Epithelial cell of proximal tubule (primary cell): ENCODE measurements around the gene TMEM259. TPM values are rescaled to one million over a fixed set of nuclear protein-coding genes. Genes with fewer than 3 reads are reported as not detected.

Experiments used
- DNase-seq: peaks from one replicate; pipeline ENCODE4 v3.0.0-alpha.2; 2011; ENCODE audit warnings: low read depth
- H3K4me3 ChIP-seq: 2 replicates; pipeline ENCODE4 v1.5.1; 2011; ENCODE audit warnings: low read depth, mild to moderate bottlenecking, low read length
- total RNA-seq: library from RNA; depleted of rRNA; stranded (reverse); fragments of >200 nt; gene quantifications from 2 replicates; pipeline ENCODE4 v1.2.3, GENCODE V29; 2015
- TF ChIP-seq, protein P1 (sequence below): conservative IDR thresholded peaks from 2 replicates; pipeline ENCODE4 v1.5.1; 2012; ENCODE audit warnings: low read depth, mild to moderate bottlenecking, low read length

TMEM259 gene
- total RNA-seq, 1 donor from 2014 or later = 193 TPM

- TF ChIP-seq, protein P1, sequence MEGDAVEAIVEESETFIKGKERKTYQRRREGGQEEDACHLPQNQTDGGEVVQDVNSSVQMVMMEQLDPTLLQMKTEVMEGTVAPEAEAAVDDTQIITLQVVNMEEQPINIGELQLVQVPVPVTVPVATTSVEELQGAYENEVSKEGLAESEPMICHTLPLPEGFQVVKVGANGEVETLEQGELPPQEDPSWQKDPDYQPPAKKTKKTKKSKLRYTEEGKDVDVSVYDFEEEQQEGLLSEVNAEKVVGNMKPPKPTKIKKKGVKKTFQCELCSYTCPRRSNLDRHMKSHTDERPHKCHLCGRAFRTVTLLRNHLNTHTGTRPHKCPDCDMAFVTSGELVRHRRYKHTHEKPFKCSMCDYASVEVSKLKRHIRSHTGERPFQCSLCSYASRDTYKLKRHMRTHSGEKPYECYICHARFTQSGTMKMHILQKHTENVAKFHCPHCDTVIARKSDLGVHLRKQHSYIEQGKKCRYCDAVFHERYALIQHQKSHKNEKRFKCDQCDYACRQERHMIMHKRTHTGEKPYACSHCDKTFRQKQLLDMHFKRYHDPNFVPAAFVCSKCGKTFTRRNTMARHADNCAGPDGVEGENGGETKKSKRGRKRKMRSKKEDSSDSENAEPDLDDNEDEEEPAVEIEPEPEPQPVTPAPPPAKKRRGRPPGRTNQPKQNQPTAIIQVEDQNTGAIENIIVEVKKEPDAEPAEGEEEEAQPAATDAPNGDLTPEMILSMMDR = no peak
- no peak overlapping the region for H3K4me3 ChIP-seq
- no peak for DNase-seq
Measured at GRCh38 chr19:1061987-1062386, 41.1 kb upstream of the TMEM259 start.

DNA sequence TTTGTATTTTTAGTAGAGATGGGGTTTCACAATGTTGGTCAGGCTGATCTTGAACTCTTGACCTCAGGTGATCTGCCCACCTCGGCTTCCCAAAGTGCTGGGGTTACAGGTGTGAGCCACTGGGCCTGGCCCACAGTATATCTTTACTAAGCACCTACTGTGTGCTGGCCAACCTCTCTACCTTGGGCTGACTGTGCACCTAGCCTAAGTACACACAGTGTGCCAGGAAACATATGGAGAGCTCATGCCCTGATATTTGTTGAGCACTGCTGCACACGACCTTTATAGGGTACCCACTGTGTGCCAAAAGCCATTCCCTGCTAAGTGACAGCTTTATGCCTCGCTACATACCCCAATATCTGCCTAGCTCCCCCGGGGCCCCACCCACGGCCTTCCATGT is 39.8 kb upstream of the TMEM259 start:
- TF ChIP-seq, protein P1 = no peak
- no peak overlapping the region for H3K4me3 ChIP-seq
- no peak for DNase-seq

DNA sequence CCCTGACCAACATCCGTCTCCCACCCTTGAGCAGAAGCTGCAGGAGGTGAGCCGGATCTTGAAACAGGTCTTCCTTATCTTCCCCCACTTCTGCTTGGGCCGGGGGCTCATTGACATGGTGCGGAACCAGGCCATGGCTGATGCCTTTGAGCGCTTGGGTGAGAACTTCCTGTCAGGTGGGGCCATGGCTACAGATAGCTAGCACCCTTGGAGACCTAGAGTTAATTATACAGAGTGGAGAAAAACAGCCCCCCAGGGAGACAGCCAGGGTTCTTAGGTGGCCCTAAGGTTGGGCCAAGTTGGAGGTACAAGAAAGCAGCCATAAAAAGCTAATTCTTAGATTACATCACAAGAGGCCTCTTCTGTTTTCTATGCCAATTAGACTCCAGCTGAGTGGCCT is 37.2 kb upstream of the TMEM259 start:
- no peak overlapping the region for H3K4me3 ChIP-seq
- TF ChIP-seq, protein P1 = no peak
- no peak for DNase-seq

- TF ChIP-seq, protein P1 = peak; percentile 46
- DNase-seq = no peak
- no peak overlapping the region for H3K4me3 ChIP-seq
Measured at GRCh38 chr19:1057176-1057855, 36.4 kb upstream of the TMEM259 start.

DNA sequence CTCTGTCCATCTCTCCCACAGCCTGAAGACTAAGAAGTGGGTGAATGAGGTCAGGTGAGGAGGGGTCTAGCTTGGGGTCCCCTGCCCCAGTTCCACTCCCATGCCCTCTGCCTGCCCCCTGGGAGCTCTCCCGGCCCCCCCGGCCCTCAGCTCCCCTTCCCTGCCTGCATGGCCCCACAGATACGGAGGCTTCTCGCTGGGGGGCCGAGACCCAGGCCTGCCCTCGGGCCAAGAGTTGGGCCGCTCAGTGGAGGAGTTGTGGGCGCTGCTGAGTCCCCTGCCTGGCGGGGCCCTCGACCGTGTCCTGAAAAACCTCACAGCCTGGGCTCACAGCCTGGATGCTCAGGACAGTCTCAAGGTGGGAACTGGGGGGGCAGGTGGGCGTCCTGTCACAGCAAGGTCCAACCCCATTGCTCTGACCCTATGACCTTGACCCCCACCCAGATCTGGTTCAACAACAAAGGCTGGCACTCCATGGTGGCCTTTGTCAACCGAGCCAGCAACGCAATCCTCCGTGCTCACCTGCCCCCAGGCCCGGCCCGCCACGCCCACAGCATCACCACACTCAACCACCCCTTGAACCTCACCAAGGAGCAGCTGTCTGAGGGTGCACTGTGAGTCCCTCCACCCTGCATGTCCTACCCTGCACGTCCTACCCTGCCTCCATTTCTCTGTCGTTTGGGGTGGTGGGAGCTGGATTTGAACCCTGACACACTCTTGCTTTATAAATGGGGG is 35.1 kb upstream of the TMEM259 start:
- TF ChIP-seq, protein P1 = no peak
- no peak overlapping the region for H3K4me3 ChIP-seq
- DNase-seq = no peak

- TF ChIP-seq, protein P1 = no peak
- no peak overlapping the region for H3K4me3 ChIP-seq
- no peak for DNase-seq
Measured at GRCh38 chr19:1055028-1055425, 34.1 kb upstream of the TMEM259 start.
